K562 (cell line): ENCODE measurements around the gene SYTL2. TPM values are rescaled to one million over a fixed set of nuclear protein-coding genes. Genes with fewer than 3 reads are reported as not detected.
A peak's percentile ranks its signal among the peaks of the same experiment; 100 is the strongest.

ENCODE experiments used
- BACH1 ChIP-seq: fragments of 200-800 bp; sonication (Bioruptor generic); IDR thresholded peaks from 2 replicates; pipeline ENCODE4 v1.6.1; 2016; ENCODE audit warnings: missing genetic modification characterization, missing compliant biosample characterization
- EP300 ChIP-seq: IDR thresholded peaks from 2 replicates; pipeline ENCODE4 v1.6.1; 2012; ENCODE audit warnings: low read length, improper control_type of control experiment
- HDAC1 ChIP-seq, 2 experiments: fragments of 450-650 bp; IDR thresholded peaks; 2 replicates each; pipeline ENCODE4 v1.6.1; 2016 to 2017; ENCODE audit warnings: inconsistent platforms in 1 of 2, mild to moderate bottlenecking in 1 of 2, moderate library complexity in 1 of 2
- IRF1 ChIP-seq: sonication (generic); formaldehyde crosslinking; IDR thresholded peaks from 2 replicates; pipeline ENCODE4 v1.8.0; 2022; ENCODE audit warnings: missing genetic modification reagents, mild to moderate bottlenecking, borderline replicate concordance
- KAT8 ChIP-seq: fragments of 450-650 bp; IDR thresholded peaks from 2 replicates; pipeline ENCODE4 v1.6.1; 2016; ENCODE audit warnings: low read depth, mild to moderate bottlenecking
- NBN ChIP-seq: fragments of 450-650 bp; IDR thresholded peaks from 2 replicates; pipeline ENCODE4 v1.6.1; 2016; ENCODE audit warnings: low read depth, mild to moderate bottlenecking
- SNRNP70 ChIP-seq: fragments of 200-400 bp; formaldehyde crosslinking; optimal IDR thresholded peaks from 2 replicates; pipeline ENCODE3; 2017; ENCODE audit warnings: low read depth, low read length
- YY1 ChIP-seq, 3 experiments: IDR thresholded peaks; 2 replicates each; pipeline ENCODE4 v1.6.1; 2011; ENCODE audit warnings: low read length in 2 of 3, mild to moderate bottlenecking in 2 of 3, moderate library complexity in 2 of 3, borderline replicate concordance in 1 of 3, control low read depth in 1 of 3, low read depth in 1 of 3; ENCODE audit not compliant: insufficient read depth in 3 of 3, insufficient replicate concordance in 2 of 3, control insufficient read depth in 1 of 3, insufficient read length in 1 of 3; ENCODE audit errors: extremely low read depth in 1 of 3
- ZNF398 ChIP-seq: fragments of 250-450 bp; sonication (Bioruptor Pico); IDR thresholded peaks from 2 replicates; pipeline ENCODE4 v1.8.0; 2021; ENCODE audit warnings: moderate library complexity, mild to moderate bottlenecking, inconsistent platforms
- polyA plus RNA-seq, 8 experiments: library from polyadenylated mRNA; depleted of rRNA in 4 of 8; stranded (reverse) in 5 of 8; unstranded in 3 of 8; fragments of >200 nt; fragmentation: Nextera tagmentation in 2 of 8; fragmentation: Illumina TruSeq in 1 of 8; extraction: Ambion mirVana in 2 of 8; extraction: Trizol in 1 of 8; gene quantifications; 2 replicates each; pipeline versions ENCODE4 v1.2.1 to v1.2.3, GENCODE V29; 2011 to 2014; ENCODE audit warnings: inconsistent platforms in 1 of 8, missing spikeins in 1 of 8
- total RNA-seq, 7 experiments: library from RNA; depleted of rRNA in 6 of 7; stranded (reverse); fragments of >200 nt in 6 of 7; fragmentation: Illumina TruSeq in 2 of 7; extraction: Trizol in 2 of 7; gene quantifications; 2 replicates each; pipeline versions ENCODE4 v1.2.1 to v1.2.3, GENCODE V29; 2011 to 2021; ENCODE audit warnings: low replicate concordance in 1 of 7
- TF ChIP-seq, protein P1 (sequence below): fragments of 450-650 bp; formaldehyde crosslinking; IDR thresholded peaks from 2 replicates; pipeline ENCODE4 v1.4.0; 2020; ENCODE audit warnings: mild to moderate bottlenecking, moderate library complexity
- TF ChIP-seq, protein P2 (sequence below), 2 experiments: IDR thresholded peaks; 2 replicates each; pipeline ENCODE4 v1.6.1; 2012; ENCODE audit warnings: improper control_type of control experiment in 2 of 2, low read depth in 2 of 2, low read length in 2 of 2, borderline replicate concordance in 1 of 2
- TF ChIP-seq, protein P3 (sequence below): fragments of 250-450 bp; sonication (Bioruptor Pico); IDR thresholded peaks from 2 replicates; pipeline ENCODE4 v1.4.0; 2020; ENCODE audit warnings: mild to moderate bottlenecking
- TF ChIP-seq, protein P4 (sequence below): IDR thresholded peaks from 3 replicates; pipeline ENCODE4 v1.6.1; 2011; ENCODE audit warnings: borderline replicate concordance, mild to moderate bottlenecking, moderate library complexity; ENCODE audit not compliant: insufficient read length; ENCODE audit errors: extremely low read depth

The SYTL2 gene
- total and polyA plus RNA-seq, 9 of the 15 experiments (the other 6 are each of a cell fraction or from before 2014, with no cell fraction given): 0.05 to 0.57 (median 0.35) TPM

DNA sequence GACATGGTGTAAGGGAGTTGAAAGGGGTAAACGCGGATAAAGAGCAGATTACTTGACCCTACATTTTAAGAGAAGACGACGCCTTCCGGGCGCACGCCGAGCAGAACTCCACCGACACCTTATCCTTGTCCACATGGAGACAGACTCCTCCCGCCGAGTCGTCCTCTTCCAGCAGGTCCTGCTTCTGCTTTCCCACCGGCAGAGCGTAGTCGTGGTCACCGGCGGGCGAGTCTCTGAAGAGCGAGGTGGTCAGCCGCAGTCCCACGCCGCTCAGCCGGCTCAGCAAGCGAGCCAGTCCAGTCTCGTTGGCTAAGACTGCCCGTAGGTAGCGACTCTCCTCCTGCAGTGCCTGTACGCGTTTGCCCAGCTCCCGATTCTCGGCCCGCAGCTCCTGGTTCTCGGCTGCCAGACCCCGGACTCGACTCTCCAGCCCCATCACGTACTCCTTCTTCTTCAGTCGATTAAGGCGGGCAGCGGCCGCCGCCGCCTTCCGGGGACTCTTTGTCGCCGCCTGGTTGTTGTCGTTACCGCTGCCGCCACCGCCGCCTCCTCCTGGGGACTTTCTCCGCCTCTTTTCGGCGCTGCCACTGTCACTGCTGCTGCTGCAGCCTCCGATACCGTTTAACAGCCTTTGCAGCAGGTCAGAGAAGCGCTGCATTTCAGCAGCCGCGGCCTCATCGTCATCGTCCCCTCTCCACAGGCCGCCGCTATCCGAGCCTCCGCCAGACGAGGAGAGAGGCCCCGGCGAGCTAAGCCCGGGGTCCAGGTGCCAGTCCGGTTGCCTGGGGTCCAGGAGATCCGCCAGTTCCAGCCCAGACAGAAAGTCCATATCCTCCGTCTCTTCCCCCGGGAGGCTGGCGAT, 147.0 kb downstream of the SYTL2 start (continued):
- TF ChIP-seq, protein P1, sequence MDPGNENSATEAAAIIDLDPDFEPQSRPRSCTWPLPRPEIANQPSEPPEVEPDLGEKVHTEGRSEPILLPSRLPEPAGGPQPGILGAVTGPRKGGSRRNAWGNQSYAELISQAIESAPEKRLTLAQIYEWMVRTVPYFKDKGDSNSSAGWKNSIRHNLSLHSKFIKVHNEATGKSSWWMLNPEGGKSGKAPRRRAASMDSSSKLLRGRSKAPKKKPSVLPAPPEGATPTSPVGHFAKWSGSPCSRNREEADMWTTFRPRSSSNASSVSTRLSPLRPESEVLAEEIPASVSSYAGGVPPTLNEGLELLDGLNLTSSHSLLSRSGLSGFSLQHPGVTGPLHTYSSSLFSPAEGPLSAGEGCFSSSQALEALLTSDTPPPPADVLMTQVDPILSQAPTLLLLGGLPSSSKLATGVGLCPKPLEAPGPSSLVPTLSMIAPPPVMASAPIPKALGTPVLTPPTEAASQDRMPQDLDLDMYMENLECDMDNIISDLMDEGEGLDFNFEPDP: no peak
- TF ChIP-seq ZNF398 (CRISPR knock-in tag) (no peak), NBN (no peak), BACH1 (tag) (no peak), KAT8 (no peak), IRF1 (CRISPR knock-in tag) (no peak), YY1 (IDR thresholded peaks at IDR 0.05; ENCODE audit: borderline replicate concordance in 1 of 3, control insufficient read depth in 1 of 3, extremely low read depth in 1 of 3, insufficient read depth in 3 of 3, insufficient read length in 1 of 3, insufficient replicate concordance in 2 of 3, low read depth in 1 of 3, low read length in 2 of 3) (peak in 2 of 3 experiments; percentile 17 to 26), SNRNP70 (no peak), EP300 (no peak), HDAC1 (IDR thresholded peaks at IDR 0.05) (0 out of 4 replicates have a peak, but pooled peaks of 1 of the 2 experiments have one; percentile 12)
- TF ChIP-seq, protein P2, sequence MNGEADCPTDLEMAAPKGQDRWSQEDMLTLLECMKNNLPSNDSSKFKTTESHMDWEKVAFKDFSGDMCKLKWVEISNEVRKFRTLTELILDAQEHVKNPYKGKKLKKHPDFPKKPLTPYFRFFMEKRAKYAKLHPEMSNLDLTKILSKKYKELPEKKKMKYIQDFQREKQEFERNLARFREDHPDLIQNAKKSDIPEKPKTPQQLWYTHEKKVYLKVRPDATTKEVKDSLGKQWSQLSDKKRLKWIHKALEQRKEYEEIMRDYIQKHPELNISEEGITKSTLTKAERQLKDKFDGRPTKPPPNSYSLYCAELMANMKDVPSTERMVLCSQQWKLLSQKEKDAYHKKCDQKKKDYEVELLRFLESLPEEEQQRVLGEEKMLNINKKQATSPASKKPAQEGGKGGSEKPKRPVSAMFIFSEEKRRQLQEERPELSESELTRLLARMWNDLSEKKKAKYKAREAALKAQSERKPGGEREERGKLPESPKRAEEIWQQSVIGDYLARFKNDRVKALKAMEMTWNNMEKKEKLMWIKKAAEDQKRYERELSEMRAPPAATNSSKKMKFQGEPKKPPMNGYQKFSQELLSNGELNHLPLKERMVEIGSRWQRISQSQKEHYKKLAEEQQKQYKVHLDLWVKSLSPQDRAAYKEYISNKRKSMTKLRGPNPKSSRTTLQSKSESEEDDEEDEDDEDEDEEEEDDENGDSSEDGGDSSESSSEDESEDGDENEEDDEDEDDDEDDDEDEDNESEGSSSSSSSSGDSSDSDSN (IDR thresholded peaks at IDR 0.05; ENCODE audit: borderline replicate concordance in 1 of 2, low read depth in 2 of 2, low read length in 2 of 2): peak; percentile 53 to 87; a peak in 3 of 4 replicates
- TF ChIP-seq, protein P3, sequence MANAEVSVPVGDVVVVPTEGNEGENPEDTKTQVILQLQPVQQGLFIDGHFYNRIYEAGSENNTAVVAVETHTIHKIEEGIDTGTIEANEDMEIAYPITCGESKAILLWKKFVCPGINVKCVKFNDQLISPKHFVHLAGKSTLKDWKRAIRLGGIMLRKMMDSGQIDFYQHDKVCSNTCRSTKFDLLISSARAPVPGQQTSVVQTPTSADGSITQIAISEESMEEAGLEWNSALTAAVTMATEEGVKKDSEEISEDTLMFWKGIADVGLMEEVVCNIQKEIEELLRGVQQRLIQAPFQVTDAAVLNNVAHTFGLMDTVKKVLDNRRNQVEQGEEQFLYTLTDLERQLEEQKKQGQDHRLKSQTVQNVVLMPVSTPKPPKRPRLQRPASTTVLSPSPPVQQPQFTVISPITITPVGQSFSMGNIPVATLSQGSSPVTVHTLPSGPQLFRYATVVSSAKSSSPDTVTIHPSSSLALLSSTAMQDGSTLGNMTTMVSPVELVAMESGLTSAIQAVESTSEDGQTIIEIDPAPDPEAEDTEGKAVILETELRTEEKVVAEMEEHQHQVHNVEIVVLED (CRISPR knock-in tag): no peak
- TF ChIP-seq, protein P4, sequence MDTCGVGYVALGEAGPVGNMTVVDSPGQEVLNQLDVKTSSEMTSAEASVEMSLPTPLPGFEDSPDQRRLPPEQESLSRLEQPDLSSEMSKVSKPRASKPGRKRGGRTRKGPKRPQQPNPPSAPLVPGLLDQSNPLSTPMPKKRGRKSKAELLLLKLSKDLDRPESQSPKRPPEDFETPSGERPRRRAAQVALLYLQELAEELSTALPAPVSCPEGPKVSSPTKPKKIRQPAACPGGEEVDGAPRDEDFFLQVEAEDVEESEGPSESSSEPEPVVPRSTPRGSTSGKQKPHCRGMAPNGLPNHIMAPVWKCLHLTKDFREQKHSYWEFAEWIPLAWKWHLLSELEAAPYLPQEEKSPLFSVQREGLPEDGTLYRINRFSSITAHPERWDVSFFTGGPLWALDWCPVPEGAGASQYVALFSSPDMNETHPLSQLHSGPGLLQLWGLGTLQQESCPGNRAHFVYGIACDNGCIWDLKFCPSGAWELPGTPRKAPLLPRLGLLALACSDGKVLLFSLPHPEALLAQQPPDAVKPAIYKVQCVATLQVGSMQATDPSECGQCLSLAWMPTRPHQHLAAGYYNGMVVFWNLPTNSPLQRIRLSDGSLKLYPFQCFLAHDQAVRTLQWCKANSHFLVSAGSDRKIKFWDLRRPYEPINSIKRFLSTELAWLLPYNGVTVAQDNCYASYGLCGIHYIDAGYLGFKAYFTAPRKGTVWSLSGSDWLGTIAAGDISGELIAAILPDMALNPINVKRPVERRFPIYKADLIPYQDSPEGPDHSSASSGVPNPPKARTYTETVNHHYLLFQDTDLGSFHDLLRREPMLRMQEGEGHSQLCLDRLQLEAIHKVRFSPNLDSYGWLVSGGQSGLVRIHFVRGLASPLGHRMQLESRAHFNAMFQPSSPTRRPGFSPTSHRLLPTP: no peak
